ENCODE data around the gene TBCB. TPM values are rescaled to one million over a fixed set of nuclear protein-coding genes. Genes with fewer than 3 reads are reported as not detected.
"Not testable (repeated sequence)": the region's sequence is repeated elsewhere in the genome, so short reads cannot be mapped to it uniquely, and the experiment has no call there.

Gene TBCB, protein sequence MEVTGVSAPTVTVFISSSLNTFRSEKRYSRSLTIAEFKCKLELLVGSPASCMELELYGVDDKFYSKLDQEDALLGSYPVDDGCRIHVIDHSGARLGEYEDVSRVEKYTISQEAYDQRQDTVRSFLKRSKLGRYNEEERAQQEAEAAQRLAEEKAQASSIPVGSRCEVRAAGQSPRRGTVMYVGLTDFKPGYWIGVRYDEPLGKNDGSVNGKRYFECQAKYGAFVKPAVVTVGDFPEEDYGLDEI
- 100 to 1,000 TPM; 341 to 445 (median 385) TPM for polyA plus RNA-seq

DNA sequence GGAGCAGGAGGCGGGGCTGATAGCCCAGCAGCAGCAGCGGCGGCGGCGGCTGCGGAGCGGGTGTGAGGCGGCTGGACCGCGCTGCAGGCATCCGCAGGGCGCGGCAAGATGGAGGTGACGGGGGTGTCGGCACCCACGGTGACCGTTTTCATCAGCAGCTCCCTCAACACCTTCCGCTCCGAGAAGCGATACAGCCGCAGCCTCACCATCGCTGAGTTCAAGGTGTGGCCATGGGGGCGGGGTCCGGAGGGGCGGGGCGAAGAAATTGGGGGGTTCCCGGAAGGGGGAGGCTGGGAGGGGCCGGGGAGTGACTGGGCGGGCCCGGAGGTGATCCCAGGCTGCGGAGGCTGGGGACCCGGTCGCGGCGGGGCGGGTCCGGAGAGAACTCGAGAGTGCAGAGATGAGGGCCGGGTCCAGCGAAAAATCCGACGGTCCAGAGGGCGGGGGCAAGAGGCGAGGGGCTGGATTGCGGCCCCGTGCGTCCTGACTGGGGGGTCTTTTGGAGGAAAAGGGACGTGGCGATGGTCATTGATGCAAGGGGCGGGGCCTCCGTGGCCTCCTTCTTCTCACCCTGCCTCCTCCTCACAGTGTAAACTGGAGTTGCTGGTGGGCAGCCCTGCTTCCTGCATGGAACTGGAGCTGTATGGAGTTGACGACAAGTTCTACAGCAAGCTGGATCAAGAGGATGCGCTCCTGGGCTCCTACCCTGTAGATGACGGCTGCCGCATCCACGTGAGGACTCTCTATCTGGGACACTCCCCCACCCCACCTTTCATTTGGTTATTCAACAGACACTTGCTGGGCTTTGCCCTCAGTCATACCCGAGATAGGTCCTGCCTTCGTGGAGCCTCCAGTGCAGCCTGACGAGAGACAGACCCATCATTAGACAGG lies at the start of gene TBCB:
Gene TBCB (plus strand): TSS at position 16 of the 891 bp plus-strand sequence. CDS start 93 bp downstream, at position 109.
- no peak for DNase-seq
- peaks cover 48 to 53% of the 10 kb centered on the region in 2 donors for H3K4me1 Mint-ChIP-seq
- peaks cover 4 to 12% (median 8%) of the 10 kb centered on the region in 3 donors for H3K36me3 Mint-ChIP-seq
- H3K9me3 Mint-ChIP-seq = peaks cover 0 to 4% (median 0%) of the 10 kb centered on the region in 6 donors
- peaks cover 13 to 20% (median 18%) of the 10 kb centered on the region in 3 donors for H3K27me3 Mint-ChIP-seq (ENCODE audit: low read depth in 3 of 3)
- H3K4me3 Mint-ChIP-seq = peak within 1 kb of the TSS; percentile 83 to 95 (median 90)
- H3K27ac Mint-ChIP-seq = peak within 1 kb of the TSS; percentile 92 to 99 (median 98)

DNA sequence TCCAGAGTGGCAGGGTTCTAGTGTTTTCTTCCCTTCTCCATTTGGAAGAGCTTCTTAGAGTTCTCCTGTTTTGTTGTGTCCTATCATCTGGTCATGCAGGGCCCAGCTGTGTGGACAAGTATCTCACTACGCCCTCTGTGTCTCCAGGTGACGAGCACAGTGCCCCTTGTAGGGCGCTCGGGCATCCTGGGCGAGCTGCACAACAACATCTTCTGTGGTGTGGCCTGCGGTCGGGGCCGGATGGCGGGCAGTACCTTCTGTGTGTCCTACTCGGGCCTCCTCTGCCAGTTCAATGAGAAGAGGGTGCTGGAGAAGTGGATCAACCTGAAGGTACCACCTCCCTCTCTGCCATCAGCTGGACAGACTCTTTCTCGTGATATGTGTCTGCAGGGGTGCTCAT lies 47.6 kb upstream of the TBCB start:
- Mint-ChIP-seq H3K36me3 (peaks cover 0 to 4% (median 0%) of the 10 kb centered on the region in 3 donors), H3K4me1 (no peaks in the 10 kb centered on the region), H3K27ac (no peak overlapping the region), H3K9me3 (no peaks in the 10 kb centered on the region), H3K27me3 (ENCODE audit: low read depth in 3 of 3) (peaks cover 0 to 3% (median 2%) of the 10 kb centered on the region in 3 donors), H3K4me3 (no peak overlapping the region)
- DNase-seq = no peak

DNA sequence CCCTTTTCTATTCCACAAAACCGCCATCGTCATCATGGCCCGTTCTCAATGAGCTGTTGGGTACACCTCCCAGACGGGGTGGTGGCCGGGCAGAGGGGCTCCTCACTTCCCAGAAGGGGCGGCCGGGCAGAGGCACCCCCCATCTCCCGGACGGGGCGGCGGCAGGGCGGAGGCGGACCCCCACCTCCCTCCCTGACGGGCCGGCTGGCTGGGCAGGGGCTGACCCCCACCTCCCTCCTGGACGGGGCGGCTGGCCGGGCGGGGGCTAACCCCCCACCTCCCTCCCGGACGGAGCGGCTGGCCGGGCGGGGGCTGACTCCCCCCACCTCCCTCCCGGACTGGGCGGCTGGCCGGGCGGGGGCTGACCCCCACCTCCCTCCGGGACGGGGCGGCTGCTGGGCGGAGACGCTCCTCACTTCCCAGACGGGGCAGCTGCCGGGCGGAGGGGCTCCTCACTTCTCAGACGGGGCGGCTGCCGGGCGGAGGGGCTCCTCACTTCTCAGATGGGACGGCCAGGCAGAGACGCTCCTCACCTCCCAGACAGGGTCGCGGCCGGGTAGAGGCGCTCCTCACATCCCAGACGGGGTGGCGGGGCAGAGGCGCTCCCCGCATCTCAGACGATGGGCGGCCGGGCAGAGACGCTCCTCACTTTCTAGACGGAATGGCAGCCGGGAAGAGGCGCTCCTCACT lies 46.3 kb upstream of the TBCB start:
- not testable (repeated sequence) for H3K9me3 Mint-ChIP-seq; H3K4me1 Mint-ChIP-seq; H3K27ac Mint-ChIP-seq; H3K27me3 Mint-ChIP-seq (ENCODE audit: low read depth in 3 of 3); H3K36me3 Mint-ChIP-seq; H3K4me3 Mint-ChIP-seq; DNase-seq

DNA sequence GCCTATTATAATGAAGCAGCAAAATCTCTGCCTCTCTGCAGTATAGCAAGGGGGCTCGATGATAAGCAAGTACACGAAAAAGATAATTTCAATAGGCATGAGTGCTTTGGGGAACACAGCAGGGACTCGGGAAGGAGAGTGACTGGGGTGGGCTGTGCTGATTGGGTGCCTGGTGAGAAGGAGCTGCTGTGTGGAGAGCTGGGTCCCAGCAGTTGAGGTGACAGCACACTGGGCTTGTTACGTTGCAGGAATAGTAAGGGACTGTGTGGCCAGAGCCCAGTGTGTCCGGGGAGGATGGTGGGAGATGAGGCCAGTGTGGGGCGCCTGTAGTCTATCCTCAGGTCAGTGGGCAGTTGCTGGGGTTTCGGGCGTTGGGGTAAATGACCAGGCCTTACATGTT lies 43.2 kb upstream of the TBCB start:
- DNase-seq = no peak
- no peak overlapping the region for H3K4me3 Mint-ChIP-seq
- peaks cover 0 to 7% (median 0%) of the 10 kb centered on the region in 3 donors for H3K36me3 Mint-ChIP-seq
- H3K27ac Mint-ChIP-seq = no peak overlapping the region
- H3K27me3 Mint-ChIP-seq (ENCODE audit: low read depth in 3 of 3) = peaks cover 0 to 6% (median 0%) of the 10 kb centered on the region in 3 donors
- no peaks in the 10 kb centered on the region for H3K9me3 Mint-ChIP-seq
- H3K4me1 Mint-ChIP-seq = no peaks in the 10 kb centered on the region

DNA sequence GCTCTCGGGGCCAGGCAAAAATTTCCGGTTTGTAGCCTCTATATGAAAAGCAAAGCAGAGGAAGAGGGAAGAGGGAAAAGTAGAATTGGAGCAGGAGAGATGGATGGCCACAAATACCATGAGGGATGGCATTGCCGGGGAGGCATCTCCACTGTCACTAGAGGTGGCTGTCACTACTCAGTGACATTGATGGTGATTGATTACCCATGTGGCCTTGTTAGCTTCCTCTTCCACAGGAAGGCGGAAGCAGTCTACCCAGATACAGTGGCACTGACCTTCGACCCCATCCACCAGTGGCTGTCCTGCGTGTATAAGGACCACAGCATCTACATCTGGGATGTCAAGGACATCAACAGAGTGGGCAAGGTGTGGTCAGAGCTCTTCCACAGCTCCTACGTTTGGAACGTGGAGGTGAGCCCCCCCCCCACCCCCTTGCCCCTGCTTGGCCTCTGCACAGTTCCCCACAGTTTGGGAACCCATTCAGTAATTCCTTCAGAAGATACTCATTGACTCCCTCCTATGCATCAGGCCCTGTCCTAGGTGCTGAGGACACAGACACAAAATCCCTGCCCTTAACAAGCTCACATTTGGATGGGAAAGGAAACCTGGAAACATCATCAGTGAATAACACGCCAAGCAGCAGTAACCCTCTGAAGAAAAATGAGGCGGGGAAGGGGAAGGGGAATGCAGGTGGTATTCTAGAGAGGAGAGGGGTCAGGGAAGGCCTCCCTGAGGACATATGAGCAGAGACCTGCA lies 42.0 kb upstream of the TBCB start:
- DNase-seq = no peak
- Mint-ChIP-seq H3K9me3 (no peaks in the 10 kb centered on the region), H3K4me1 (no peaks in the 10 kb centered on the region), H3K27me3 (ENCODE audit: low read depth in 3 of 3) (peaks cover 0 to 6% (median 2%) of the 10 kb centered on the region in 3 donors), H3K27ac (peak overlapping the region in 1 of 6 donors; percentile 65), H3K36me3 (peaks cover 0 to 3% (median 0%) of the 10 kb centered on the region in 3 donors), H3K4me3 (no peak overlapping the region)

DNA sequence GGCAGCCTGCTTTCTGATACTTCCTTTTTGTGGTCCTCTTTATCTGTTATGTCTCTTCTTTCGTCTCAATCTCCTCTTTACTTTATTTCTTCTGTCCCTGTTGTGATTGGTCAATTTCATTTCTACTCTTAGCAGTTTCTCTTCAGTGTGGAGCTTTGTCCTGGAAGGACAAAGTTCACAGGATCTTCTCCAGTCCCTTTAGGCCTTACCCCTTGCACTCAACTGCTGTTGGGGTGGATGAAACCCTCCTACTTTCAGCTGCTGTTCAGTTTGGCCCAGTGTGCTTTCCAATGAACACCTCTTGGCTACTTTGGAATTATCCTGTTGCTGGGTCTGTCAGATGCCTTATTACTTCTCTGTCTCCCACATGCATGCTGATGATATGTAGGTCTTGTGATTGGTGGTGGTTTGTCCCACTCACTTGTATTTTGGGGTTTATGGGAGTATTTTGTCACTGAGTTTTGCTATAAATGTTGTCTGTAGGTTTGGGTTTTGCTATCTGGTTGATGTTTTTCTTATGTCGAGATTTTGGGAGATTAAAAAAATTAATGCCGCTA lies 35.8 kb upstream of the TBCB start:
- DNase-seq = no peak
- Mint-ChIP-seq H3K4me1 (no peaks in the 10 kb centered on the region), H3K4me3 (no peak overlapping the region), H3K27me3 (ENCODE audit: low read depth in 3 of 3) (peaks cover 0 to 4% (median 2%) of the 10 kb centered on the region in 3 donors), H3K27ac (peak overlapping the region in 2 of 6 donors; percentile 61 to 69), H3K36me3 (peaks cover 0 to 3% (median 0%) of the 10 kb centered on the region in 3 donors), H3K9me3 (no peaks in the 10 kb centered on the region)

DNA sequence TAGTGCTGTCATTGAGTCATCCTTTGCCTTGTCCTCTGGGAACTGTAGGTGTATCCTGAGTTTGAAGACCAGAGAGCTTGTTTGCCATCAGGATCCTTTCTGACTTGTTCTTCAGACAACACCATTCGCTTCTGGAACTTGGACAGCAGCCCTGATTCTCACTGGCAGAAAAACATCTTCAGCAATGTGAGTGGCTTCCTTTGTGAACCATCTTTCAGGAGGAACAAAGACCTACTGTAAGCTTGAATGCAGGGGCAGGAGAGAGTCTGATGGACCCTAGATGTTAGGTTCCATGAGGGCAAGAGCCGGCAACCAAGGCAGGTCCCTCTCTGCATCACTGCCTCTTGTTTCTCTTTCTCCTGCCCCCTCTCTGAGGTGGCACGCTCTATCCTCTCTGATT lies 33.9 kb upstream of the TBCB start:
- Mint-ChIP-seq H3K27ac (no peak overlapping the region), H3K9me3 (no peaks in the 10 kb centered on the region), H3K27me3 (ENCODE audit: low read depth in 3 of 3) (peaks cover 0 to 4% (median 2%) of the 10 kb centered on the region in 3 donors), H3K4me1 (no peaks in the 10 kb centered on the region), H3K4me3 (no peak overlapping the region), H3K36me3 (peaks cover 0 to 3% (median 0%) of the 10 kb centered on the region in 3 donors)
- DNase-seq = no peak

DNA sequence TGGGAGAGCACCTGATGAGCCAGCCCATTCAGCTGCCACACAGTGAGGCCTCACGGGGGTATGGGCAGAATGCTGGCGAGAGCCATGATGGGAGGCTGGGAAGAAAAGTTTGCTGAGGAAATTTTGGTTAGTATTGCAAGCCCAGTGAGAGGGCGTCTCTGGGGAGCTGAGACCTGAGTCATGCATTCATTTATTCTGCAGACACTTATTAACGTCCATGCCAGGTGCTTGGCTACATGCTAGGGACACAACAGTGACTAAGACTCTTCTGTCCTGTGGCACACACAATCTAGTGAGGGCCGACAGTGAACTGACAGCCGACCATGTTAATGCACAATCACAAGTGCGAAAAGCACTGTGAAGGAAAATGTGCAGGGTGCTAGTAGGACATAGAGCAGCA lies 33.4 kb upstream of the TBCB start:
- Mint-ChIP-seq H3K27me3 (ENCODE audit: low read depth in 3 of 3) (peaks cover 0 to 4% (median 2%) of the 10 kb centered on the region in 3 donors), H3K4me3 (no peak overlapping the region), H3K27ac (no peak overlapping the region), H3K9me3 (no peaks in the 10 kb centered on the region), H3K4me1 (no peaks in the 10 kb centered on the region), H3K36me3 (peaks cover 0 to 3% (median 0%) of the 10 kb centered on the region in 3 donors)
- no peak for DNase-seq

DNA sequence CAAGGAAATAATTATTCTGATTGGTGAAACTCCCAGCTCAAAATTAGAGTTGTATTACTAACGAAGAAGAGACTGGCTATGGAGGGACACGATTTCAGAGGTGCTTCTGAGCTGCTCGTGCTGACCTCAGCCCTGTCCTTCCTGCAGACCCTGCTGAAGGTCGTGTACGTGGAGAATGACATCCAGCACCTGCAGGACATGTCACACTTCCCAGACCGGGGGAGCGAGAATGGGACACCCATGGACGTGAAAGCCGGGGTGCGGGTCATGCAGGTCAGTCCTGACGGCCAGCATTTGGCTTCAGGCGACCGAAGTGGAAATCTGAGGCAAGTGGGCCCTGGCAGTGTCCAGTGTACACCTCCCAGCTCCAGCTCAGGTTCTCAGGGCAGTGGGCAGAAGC lies 32.4 kb upstream of the TBCB start:
- Mint-ChIP-seq H3K9me3 (no peaks in the 10 kb centered on the region), H3K4me3 (no peak overlapping the region), H3K36me3 (peaks cover 0 to 3% (median 0%) of the 10 kb centered on the region in 3 donors), H3K27me3 (ENCODE audit: low read depth in 3 of 3) (peaks cover 0 to 4% (median 2%) of the 10 kb centered on the region in 3 donors), H3K4me1 (no peaks in the 10 kb centered on the region), H3K27ac (no peak overlapping the region)
- no peak for DNase-seq

DNA sequence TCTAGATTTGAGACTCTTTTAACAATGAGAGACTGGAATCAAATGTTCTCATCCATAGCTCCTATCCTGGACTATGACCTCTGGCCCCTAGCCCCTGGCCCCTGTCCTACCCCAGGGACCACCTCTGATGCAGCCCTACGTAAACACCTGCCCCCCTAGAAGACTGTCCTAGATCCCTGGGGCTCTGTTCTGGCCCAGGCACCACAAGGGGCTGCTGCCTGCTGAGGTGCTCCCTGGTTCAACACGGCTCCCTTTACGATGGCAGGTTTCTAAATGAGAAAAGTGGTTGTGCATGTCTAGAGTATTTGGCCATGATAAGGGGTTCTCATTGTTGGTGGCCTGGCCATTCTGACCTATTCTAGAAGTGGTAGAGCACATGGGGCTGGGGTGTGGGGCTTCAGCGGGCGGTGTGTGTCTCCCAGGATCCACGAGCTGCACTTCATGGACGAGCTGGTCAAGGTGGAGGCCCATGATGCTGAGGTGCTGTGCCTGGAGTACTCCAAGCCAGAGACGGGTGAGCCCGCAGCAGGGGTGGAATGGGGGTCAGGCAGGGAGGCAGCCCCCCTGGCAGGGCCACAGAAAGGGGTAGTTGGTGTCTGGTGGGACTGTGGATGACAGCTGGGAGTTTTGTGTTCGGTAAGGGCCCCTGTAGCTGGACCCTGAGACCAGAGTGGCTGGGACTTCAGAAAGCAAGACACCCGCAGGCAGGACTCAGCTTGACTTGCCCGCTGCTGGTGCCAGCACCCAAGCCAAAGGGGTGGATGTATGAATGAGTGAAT lies 30.8 kb upstream of the TBCB start:
- Mint-ChIP-seq H3K4me1 (no peaks in the 10 kb centered on the region), H3K9me3 (no peaks in the 10 kb centered on the region), H3K4me3 (no peak overlapping the region), H3K27me3 (ENCODE audit: low read depth in 3 of 3) (peaks cover 0 to 4% (median 0%) of the 10 kb centered on the region in 3 donors), H3K27ac (no peak overlapping the region), H3K36me3 (peaks cover 0 to 3% (median 3%) of the 10 kb centered on the region in 3 donors)
- DNase-seq = no peak

DNA sequence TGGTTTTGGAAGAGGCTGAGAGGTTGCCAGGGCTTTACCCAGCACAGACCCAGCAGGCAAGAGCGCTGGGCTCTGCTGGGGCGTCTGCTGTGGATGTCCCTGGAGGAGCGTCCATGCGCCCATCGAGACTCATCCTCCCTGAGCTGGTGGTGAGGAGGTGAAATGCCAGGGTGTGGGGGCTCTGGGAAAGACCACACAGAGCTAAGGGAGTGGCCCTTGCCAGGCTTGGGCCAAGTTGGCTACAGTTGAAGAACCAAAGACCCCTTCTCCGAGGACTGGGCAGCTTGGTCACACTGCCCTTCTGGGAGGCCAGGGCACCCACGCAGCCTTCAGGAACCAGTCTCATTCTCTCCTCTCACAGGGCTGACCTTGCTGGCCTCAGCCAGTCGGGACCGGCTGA lies 28.9 kb upstream of the TBCB start:
- H3K4me3 Mint-ChIP-seq = no peak overlapping the region
- H3K9me3 Mint-ChIP-seq = no peaks in the 10 kb centered on the region
- no peaks in the 10 kb centered on the region for H3K27me3 Mint-ChIP-seq (ENCODE audit: low read depth in 3 of 3)
- H3K27ac Mint-ChIP-seq = no peak overlapping the region
- H3K36me3 Mint-ChIP-seq = peaks cover 0 to 9% (median 3%) of the 10 kb centered on the region in 3 donors
- no peak for DNase-seq
- no peaks in the 10 kb centered on the region for H3K4me1 Mint-ChIP-seq

DNA sequence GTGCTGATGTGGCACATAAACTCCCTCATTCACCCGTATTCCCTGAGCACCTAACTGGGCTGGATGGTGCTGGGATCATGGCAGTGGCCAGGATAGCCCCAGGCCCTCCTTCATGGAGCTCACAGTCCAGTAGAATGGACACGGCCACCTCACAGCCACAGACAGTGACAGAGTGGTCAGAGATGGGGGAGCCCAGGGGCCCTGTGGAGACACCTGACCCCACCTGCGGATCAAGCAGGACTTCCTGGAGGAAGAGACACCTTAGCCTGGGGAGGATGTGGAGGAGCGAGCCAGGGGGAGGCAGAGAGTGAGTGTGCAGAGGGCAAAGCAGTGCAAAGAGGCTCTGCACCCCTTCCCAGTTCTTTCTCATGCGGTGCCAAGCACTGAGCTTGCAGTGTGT lies 25.4 kb upstream of the TBCB start:
- no peak for DNase-seq
- H3K4me3 Mint-ChIP-seq = no peak overlapping the region
- H3K27ac Mint-ChIP-seq = no peak overlapping the region
- H3K9me3 Mint-ChIP-seq = no peaks in the 10 kb centered on the region
- peaks cover 0 to 6% (median 3%) of the 10 kb centered on the region in 3 donors for H3K36me3 Mint-ChIP-seq
- peaks cover 0 to 2% (median 0%) of the 10 kb centered on the region in 3 donors for H3K27me3 Mint-ChIP-seq (ENCODE audit: low read depth in 3 of 3)
- no peaks in the 10 kb centered on the region for H3K4me1 Mint-ChIP-seq

Data from immature natural killer cell (primary cell).